ENCODE results near the gene ZMIZ1.

ZMIZ1 gene

GRCh38 chr10:79101560-79102497, 33.1 kb downstream of the ZMIZ1 start:
- no peak for FAIRE-seq

- no peak for FAIRE-seq
Measured at GRCh38 chr10:79102498-79102874, 33.7 kb downstream of the ZMIZ1 start.

- no peak for FAIRE-seq
Measured at GRCh38 chr10:79103129-79103528, 34.4 kb downstream of the ZMIZ1 start.

GRCh38 chr10:79103585-79103984, 34.8 kb downstream of the ZMIZ1 start:
- no peak for FAIRE-seq

GRCh38 chr10:79105150-79105739, 36.5 kb downstream of the ZMIZ1 start:
- FAIRE-seq: no peak

GRCh38 chr10:79105818-79106217, 37.1 kb downstream of the ZMIZ1 start:
- FAIRE-seq: no peak

GRCh38 chr10:79106256-79107050, 37.7 kb downstream of the ZMIZ1 start:
- no peak for FAIRE-seq

GRCh38 chr10:79107736-79108264, 39.0 kb downstream of the ZMIZ1 start:
- FAIRE-seq: no peak

- FAIRE-seq: no peak
Measured at GRCh38 chr10:79108728-79109127, 40.0 kb downstream of the ZMIZ1 start.

- no peak for FAIRE-seq
Measured at GRCh38 chr10:79111427-79111826, 42.7 kb downstream of the ZMIZ1 start.

GRCh38 chr10:79111846-79112614, 43.3 kb downstream of the ZMIZ1 start:
- no peak for FAIRE-seq

- no peak for FAIRE-seq
Measured at GRCh38 chr10:79112881-79113431, 44.2 kb downstream of the ZMIZ1 start.

- no peak for FAIRE-seq
Measured at GRCh38 chr10:79113827-79114226, 45.1 kb downstream of the ZMIZ1 start.

GRCh38 chr10:79115302-79115701, 46.5 kb downstream of the ZMIZ1 start:
- no peak for FAIRE-seq

GRCh38 chr10:79116368-79116767, 47.6 kb downstream of the ZMIZ1 start:
- FAIRE-seq: no peak

GRCh38 chr10:79116801-79117723, 48.3 kb downstream of the ZMIZ1 start:
- no peak for FAIRE-seq

- FAIRE-seq: no peak
Measured at GRCh38 chr10:79118286-79119202, 49.8 kb downstream of the ZMIZ1 start.

- FAIRE-seq: no peak
Measured at GRCh38 chr10:79119306-79119705, 50.5 kb downstream of the ZMIZ1 start.

- no peak for FAIRE-seq
Measured at GRCh38 chr10:79123547-79123963, 54.8 kb downstream of the ZMIZ1 start.

GRCh38 chr10:79124066-79124465, 55.3 kb downstream of the ZMIZ1 start:
- FAIRE-seq: no peak
